IPS-20b (cell line): ENCODE data around the gene SLC66A2.

Experiments
- H3K27ac ChIP-seq: one replicate; pipeline ENCODE4 v1.5.1; 2013; ENCODE audit warnings: low read length
- H3K27me3 ChIP-seq: 2 replicates; pipeline ENCODE4 v1.6.1; 2013; ENCODE audit warnings: mild to moderate bottlenecking, low read length, inconsistent platforms; ENCODE audit not compliant: insufficient read depth
- H3K36me3 ChIP-seq: 2 replicates; pipeline ENCODE4 v1.6.1; 2013; ENCODE audit warnings: low read depth, mild to moderate bottlenecking, inconsistent platforms, low read length, moderate library complexity; ENCODE audit not compliant: insufficient read depth
- H3K4me1 ChIP-seq: 2 replicates; pipeline ENCODE4 v1.6.1; 2013; ENCODE audit warnings: mild to moderate bottlenecking, control low read depth, inconsistent platforms, low read length, moderate library complexity; ENCODE audit not compliant: insufficient read depth
- H3K4me3 ChIP-seq: 2 replicates; pipeline ENCODE4 v1.5.1; 2013; ENCODE audit warnings: mild to moderate bottlenecking, low read length, inconsistent platforms
- H3K9ac ChIP-seq: 2 replicates; pipeline ENCODE4 v1.6.1; 2013; ENCODE audit warnings: low read depth, mild to moderate bottlenecking, inconsistent platforms, low read length, moderate library complexity
- H3K9me3 ChIP-seq: 2 replicates; pipeline ENCODE4 v1.6.1; 2013; ENCODE audit warnings: mild to moderate bottlenecking, low read depth, low read length, inconsistent platforms; ENCODE audit not compliant: insufficient read depth

The SLC66A2 gene

GRCh38 chr18:79940126-79940813 lies 11.2 kb downstream of the SLC66A2 start:
- no peak overlapping the region for H3K4me3 ChIP-seq
- H3K4me1 ChIP-seq, result no peaks in the 10 kb centered on the region
- no peaks in the 10 kb centered on the region for H3K36me3 ChIP-seq
- no peak overlapping the region for H3K9ac ChIP-seq
- no peaks in the 10 kb centered on the region for H3K27me3 ChIP-seq
- H3K27ac ChIP-seq, result no peak overlapping the region
- no peaks in the 10 kb centered on the region for H3K9me3 ChIP-seq

- H3K27me3 ChIP-seq, result no peaks in the 10 kb centered on the region
- no peak overlapping the region for H3K4me3 ChIP-seq
- H3K36me3 ChIP-seq, result no peaks in the 10 kb centered on the region
- no peaks in the 10 kb centered on the region for H3K9me3 ChIP-seq
- H3K9ac ChIP-seq, result no peak overlapping the region
- H3K4me1 ChIP-seq, result no peaks in the 10 kb centered on the region
- H3K27ac ChIP-seq, result no peak overlapping the region
Observed at GRCh38 chr18:79939096-79939495, 12.4 kb downstream of the SLC66A2 start.

- Histone ChIP-seq H3K4me1 (no peaks in the 10 kb centered on the region), H3K4me3 (no peak overlapping the region), H3K27ac (no peak overlapping the region), H3K9ac (no peak overlapping the region), H3K9me3 (no peaks in the 10 kb centered on the region), H3K36me3 (no peaks in the 10 kb centered on the region), H3K27me3 (no peaks in the 10 kb centered on the region)
Observed at GRCh38 chr18:79938196-79938595, 13.3 kb downstream of the SLC66A2 start.

- no peaks in the 10 kb centered on the region for H3K4me1 ChIP-seq
- H3K36me3 ChIP-seq, result no peaks in the 10 kb centered on the region
- no peak overlapping the region for H3K9ac ChIP-seq
- H3K27ac ChIP-seq, result no peak overlapping the region
- no peak overlapping the region for H3K4me3 ChIP-seq
- H3K27me3 ChIP-seq, result no peaks in the 10 kb centered on the region
- H3K9me3 ChIP-seq, result 0 out of 2 replicates have a peak, but pooled peaks cover 3% of the 10 kb centered on the region
Observed at GRCh38 chr18:79937103-79937860, 14.2 kb downstream of the SLC66A2 start.

- Histone ChIP-seq H3K4me3 (no peak overlapping the region), H3K36me3 (no peaks in the 10 kb centered on the region), H3K4me1 (no peaks in the 10 kb centered on the region), H3K27ac (no peak overlapping the region), H3K9ac (no peak overlapping the region), H3K27me3 (no peaks in the 10 kb centered on the region), H3K9me3 (peaks cover 6% of the 10 kb centered on the region; the same call in 1 of the 2 replicates)
Observed at GRCh38 chr18:79936641-79937040, 14.8 kb downstream of the SLC66A2 start.

- Histone ChIP-seq H3K27ac (no peak overlapping the region), H3K36me3 (no peaks in the 10 kb centered on the region; the same call in 1 of the 2 replicates)
Observed at GRCh38 chr18:79935925-79936324, 15.5 kb downstream of the SLC66A2 start.

GRCh38 chr18:79935499-79935898 lies 16.0 kb downstream of the SLC66A2 start:
- Histone ChIP-seq H3K27me3 (no peaks in the 10 kb centered on the region), H3K9me3 (peaks cover 9% of the 10 kb centered on the region; the same call in 1 of the 2 replicates)

More at GRCh38 chr18:79935925-79936324, 15.5 kb downstream of the SLC66A2 start:
- no peaks in the 10 kb centered on the region for H3K27me3 ChIP-seq
- peaks cover 6% of the 10 kb centered on the region; the same call in 1 of the 2 replicates for H3K9me3 ChIP-seq
- no peaks in the 10 kb centered on the region for H3K4me1 ChIP-seq
- H3K4me3 ChIP-seq, result no peak overlapping the region
- no peak overlapping the region for H3K9ac ChIP-seq

GRCh38 chr18:79935098-79935480 lies 16.4 kb downstream of the SLC66A2 start:
- no peaks in the 10 kb centered on the region for H3K27me3 ChIP-seq
- no peak overlapping the region for H3K27ac ChIP-seq
- no peaks in the 10 kb centered on the region for H3K4me1 ChIP-seq
- H3K36me3 ChIP-seq, result peaks cover 6% of the 10 kb centered on the region
- H3K4me3 ChIP-seq, result no peak overlapping the region
- peaks cover 14% of the 10 kb centered on the region for H3K9me3 ChIP-seq
- H3K9ac ChIP-seq, result no peak overlapping the region

More at GRCh38 chr18:79935499-79935898, 16.0 kb downstream of the SLC66A2 start:
- Histone ChIP-seq H3K9ac (no peak overlapping the region), H3K4me3 (no peak overlapping the region), H3K27ac (no peak overlapping the region), H3K4me1 (no peaks in the 10 kb centered on the region), H3K36me3 (peaks cover 2% of the 10 kb centered on the region; the same call in 1 of the 2 replicates)

GRCh38 chr18:79934311-79935097 lies 16.9 kb downstream of the SLC66A2 start:
- H3K9ac ChIP-seq, result no peak overlapping the region
- H3K27me3 ChIP-seq, result no peaks in the 10 kb centered on the region
- H3K9me3 ChIP-seq, result peaks cover 19% of the 10 kb centered on the region
- H3K4me1 ChIP-seq, result no peaks in the 10 kb centered on the region
- H3K4me3 ChIP-seq, result no peak overlapping the region
- H3K36me3 ChIP-seq, result peaks cover 10% of the 10 kb centered on the region
- H3K27ac ChIP-seq, result no peak overlapping the region

GRCh38 chr18:79933765-79934164 lies 17.7 kb downstream of the SLC66A2 start:
- Histone ChIP-seq H3K4me3 (no peak overlapping the region), H3K27ac (no peak overlapping the region), H3K9me3 (peaks cover 26% of the 10 kb centered on the region), H3K9ac (no peak overlapping the region), H3K36me3 (peaks cover 10% of the 10 kb centered on the region), H3K4me1 (no peaks in the 10 kb centered on the region), H3K27me3 (no peaks in the 10 kb centered on the region)

GRCh38 chr18:79932907-79933306 lies 18.5 kb downstream of the SLC66A2 start:
- Histone ChIP-seq H3K4me1 (no peaks in the 10 kb centered on the region), H3K9me3 (peaks cover 26% of the 10 kb centered on the region), H3K36me3 (peaks cover 10% of the 10 kb centered on the region)

More at GRCh38 chr18:79932907-79933306, 18.5 kb downstream of the SLC66A2 start:
- Histone ChIP-seq H3K27ac (no peak overlapping the region), H3K4me3 (no peak overlapping the region), H3K27me3 (no peaks in the 10 kb centered on the region), H3K9ac (no peak overlapping the region)
